GM21528 (cell line): ENCODE measurements around the gene PRDX2.

ENCODE experiments used
- ATAC-seq: cut with Tn5 transposase; IDR thresholded peaks from one replicate; pipeline ENCODE4 v1.9.1; 2021; ENCODE audit warnings: mild to moderate bottlenecking, moderate library complexity; ENCODE audit not compliant: unreplicated experiment, low FRiP score

PRDX2 gene

GRCh38 chr19:12757544-12758274 is 43.9 kb downstream of the PRDX2 start:
- ATAC-seq: no peak

- no peak for ATAC-seq
Measured at GRCh38 chr19:12756150-12756883, 45.3 kb downstream of the PRDX2 start.

- no peak for ATAC-seq
Measured at GRCh38 chr19:12754465-12755196, 47.0 kb downstream of the PRDX2 start.

- no peak for ATAC-seq
Measured at GRCh38 chr19:12752056-12752781, 49.4 kb downstream of the PRDX2 start.

GRCh38 chr19:12751635-12752034 is 50.0 kb downstream of the PRDX2 start, which contains the start of gene BEST2:
Gene BEST2 (plus strand): TSS chr19:12751791. CDS start chr19:12752593, 802 bp downstream.
- no peak for ATAC-seq

GRCh38 chr19:12750851-12751250 is 50.7 kb downstream of the PRDX2 start:
- ATAC-seq: no peak

- ATAC-seq: no peak
Measured at GRCh38 chr19:12749938-12750521, 51.6 kb downstream of the PRDX2 start.

- no peak for ATAC-seq
Measured at GRCh38 chr19:12748489-12748888, 53.1 kb downstream of the PRDX2 start.
